Endometrial microvascular endothelial cells (primary cell): Measurements from ENCODE around the gene MEF2D. TPM values are rescaled to one million over a fixed set of nuclear protein-coding genes. Genes with fewer than 3 reads are reported as not detected.

Experiments used
- in situ Hi-C: cut with HindIII; loops from 2 replicates; pipeline ENCODE4 v1.10.0; 2017; ENCODE audit warnings: low sequenced_read_pairs, low pct_unique_long_range_greater_than_20kb; ENCODE audit errors: inconsistent ontology term
- total RNA-seq: library from RNA; depleted of rRNA; stranded (reverse); fragments of >200 nt; gene quantifications from one replicate; pipeline ENCODE4 v1.2.3, GENCODE V29; 2015; ENCODE audit errors: inconsistent ontology term

The MEF2D gene
- total RNA-seq, 1 donor from 2014 or later = 53.5 TPM

DNA sequence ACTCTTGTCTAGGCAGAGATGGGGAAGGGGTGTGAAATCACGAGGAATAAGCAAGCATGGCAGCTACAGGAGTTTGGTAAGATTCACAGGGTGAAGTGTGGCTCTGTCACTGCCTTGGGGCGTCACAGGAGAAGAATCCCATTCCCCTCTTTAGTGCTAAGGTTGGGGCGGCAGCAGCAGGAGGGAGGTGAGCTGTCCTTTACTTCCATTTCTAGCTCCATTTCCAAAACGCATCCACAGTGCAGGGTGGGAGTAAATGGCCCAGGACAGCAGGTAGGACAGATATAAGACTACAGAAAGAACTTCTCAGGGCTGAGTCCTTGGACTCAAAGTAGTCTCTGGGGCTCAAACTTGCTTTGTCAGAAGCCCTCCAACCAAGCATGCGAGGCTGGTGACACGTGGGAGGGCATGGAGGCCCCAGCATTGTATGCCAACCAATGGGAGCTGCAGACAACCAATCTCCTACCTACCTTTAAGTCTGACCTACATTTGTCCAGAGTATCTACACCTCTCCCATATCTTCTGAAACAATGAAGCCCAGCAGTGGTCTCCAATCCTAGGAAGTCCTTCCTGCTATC, 8.5 kb downstream of the MEF2D start:
- in situ Hi-C loops = no loop called here

DNA sequence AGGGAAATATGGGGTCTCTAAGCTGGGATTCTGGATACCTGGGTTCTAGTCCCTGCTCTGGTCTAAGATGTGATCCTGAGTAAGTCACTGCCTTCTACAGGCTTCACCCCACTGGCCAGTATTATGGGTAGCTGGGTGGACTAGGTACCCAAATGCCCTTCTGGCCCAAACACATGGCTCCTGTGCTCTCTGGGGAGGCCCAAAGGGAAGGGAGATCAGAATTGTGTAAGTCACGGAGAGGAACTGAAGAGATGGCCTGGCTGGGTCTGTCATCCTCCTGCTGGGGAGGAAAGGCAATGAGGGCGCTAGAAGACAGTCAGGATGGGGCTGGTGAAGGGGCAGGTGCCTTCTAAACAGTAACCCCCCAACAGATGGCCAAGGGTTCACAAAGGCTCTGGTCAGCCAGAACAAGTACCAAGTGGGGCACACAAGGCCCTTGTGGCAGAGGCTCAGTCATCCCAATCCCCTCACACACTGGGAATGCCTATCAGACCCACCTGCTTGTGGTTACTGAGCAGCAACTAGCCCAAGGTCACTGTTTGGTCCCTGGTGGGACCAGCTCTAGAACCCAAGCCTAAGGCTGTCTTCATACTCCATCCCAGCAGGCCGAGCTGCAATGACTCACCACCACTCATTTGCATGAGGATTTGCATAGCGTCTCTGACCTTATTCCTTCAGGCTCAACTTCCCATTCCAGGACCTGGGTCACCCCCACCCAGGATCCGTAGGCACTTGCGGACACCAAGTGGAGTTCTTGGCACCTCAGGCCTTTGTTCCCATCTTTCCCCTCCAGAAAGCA, 9.2 kb downstream of the MEF2D start:
- in situ Hi-C loops = no loop called here

DNA sequence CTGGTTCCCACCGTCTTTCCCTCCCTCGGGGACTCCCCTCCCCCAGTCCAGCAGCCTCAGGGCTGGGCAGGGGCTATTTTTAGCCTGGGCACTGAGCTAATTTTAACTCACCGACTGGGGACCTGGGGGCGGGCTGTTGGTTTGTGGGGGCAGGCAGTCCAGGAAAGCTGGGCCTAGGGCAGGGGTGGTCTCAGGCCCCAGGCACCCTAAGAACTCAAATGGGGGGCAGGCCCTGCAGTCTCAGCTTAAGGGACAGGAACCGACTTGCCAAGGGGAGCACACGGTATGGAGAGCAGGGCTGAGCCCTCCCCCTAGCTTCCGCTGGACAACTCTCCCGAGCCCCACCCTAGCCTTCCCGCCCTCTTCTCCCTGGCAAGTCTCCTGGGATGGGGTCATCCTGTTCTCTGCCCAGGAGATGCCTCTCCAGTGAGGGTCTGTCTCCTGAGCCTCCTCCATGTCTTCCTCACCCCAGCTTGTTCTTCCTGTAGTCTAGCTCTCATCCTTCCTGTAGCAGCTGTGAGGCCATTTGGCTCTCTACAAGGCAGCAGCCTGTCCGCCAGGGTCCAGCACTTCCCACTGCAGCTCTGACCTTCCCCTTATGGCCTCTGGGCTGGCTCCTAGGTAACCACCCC, 10.1 kb downstream of the MEF2D start:
- in situ Hi-C loops = no loop called here

DNA sequence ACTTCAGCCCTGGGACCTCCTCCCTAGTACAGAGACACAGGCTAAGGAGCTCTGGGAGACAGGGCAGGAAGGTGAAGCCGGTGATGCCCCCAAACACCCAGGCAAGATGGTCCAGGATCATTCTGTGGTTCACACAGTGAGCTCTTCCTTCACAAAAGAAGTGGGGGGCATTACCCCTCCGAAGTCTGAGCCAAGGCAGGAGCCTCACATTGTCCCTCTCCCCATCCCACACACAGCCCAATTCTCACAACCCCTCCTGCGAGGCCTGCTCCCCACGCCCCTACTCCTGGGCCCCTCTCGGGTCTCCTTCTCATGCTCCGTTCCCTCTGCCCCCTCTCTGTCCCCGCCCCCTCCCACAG, 10.7 kb downstream of the MEF2D start:
- in situ Hi-C loops = no loop called here

DNA sequence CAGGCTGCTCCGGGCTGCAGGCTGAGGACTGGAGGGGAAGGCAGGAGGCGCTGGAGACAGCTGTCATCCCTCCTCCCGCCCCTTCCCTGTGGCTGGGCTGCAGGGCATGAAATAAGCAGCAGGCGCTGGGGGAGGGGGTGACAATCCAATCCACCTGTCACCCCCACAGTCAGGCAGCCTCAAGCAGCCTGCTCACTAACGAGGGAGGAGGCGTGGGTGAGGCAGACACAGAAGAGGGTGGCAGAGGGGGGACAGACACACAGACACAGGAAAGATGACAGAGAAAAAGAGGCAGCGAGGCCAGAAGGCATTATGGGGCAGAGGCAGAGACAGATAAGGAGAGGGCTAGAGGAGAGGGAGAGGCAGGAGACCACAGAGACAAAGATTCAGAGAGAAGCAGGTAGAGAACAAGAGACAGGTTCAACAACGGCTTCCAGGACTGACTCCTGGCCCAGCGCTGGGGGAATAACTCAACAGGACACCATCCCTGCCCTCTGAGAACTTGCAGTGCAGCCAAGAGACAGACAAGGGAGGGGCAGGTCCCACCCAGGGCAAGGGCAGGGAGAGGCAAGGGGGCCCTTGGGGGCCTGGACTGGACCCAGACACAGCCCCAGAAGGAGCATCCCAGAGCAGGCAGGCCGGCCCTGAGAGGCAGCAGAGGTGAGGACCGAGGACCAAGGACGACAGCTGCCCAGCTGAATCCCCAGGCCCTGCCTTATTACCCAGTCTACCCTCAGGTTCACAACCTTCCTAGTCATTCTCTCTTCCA, 11.2 kb downstream of the MEF2D start:
- in situ Hi-C loops = no loop called here

DNA sequence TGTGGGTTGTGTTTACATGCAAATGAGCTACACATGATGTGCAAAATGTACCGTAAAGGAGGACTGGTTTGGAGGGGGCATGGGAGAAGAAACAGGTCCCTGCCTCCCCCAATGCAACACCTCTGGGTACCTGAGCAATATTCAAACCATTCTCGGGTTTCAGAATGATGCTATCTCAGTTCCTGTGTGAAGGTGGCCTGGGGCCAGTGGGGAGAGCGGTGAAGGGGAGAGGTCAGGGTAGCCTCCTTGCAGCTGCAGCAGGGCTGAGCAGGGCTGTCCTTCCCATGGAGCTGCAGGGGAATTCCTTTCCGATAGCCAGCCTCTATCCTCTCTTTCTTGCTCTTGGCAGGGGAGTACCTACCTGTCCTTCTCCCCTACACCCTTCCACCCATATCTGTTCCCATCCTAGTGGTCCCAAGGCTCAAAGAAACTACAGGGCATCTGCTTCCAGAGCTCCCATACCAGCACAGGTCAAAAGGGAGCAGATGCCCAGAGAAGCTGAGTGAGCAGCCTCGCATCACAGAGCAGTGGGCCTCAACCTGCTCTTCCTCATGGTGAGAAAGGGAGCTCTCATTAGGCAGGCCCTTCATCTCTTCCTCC, 11.9 kb downstream of the MEF2D start:
- in situ Hi-C loops = no loop called here

DNA sequence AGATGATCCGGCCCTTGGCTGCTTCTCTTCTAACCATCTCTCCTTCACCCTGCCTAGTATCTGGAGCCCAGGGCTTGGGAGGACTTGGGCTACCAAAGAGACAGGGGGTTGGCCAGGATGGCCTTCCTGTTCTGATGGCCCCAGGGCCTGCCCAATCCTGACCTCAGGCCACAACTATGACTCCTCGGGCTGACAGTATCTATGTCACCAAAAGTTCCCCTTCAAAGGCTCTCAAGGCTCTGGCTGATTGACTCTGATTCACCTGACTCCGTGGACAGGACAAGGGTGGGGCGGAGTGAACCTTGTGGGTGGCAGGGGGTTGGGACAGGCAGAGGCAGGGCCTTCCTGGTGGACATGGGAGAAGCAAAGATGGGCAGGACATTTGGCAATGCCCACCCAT, 12.7 kb downstream of the MEF2D start:
- in situ Hi-C loops = no loop called here

DNA sequence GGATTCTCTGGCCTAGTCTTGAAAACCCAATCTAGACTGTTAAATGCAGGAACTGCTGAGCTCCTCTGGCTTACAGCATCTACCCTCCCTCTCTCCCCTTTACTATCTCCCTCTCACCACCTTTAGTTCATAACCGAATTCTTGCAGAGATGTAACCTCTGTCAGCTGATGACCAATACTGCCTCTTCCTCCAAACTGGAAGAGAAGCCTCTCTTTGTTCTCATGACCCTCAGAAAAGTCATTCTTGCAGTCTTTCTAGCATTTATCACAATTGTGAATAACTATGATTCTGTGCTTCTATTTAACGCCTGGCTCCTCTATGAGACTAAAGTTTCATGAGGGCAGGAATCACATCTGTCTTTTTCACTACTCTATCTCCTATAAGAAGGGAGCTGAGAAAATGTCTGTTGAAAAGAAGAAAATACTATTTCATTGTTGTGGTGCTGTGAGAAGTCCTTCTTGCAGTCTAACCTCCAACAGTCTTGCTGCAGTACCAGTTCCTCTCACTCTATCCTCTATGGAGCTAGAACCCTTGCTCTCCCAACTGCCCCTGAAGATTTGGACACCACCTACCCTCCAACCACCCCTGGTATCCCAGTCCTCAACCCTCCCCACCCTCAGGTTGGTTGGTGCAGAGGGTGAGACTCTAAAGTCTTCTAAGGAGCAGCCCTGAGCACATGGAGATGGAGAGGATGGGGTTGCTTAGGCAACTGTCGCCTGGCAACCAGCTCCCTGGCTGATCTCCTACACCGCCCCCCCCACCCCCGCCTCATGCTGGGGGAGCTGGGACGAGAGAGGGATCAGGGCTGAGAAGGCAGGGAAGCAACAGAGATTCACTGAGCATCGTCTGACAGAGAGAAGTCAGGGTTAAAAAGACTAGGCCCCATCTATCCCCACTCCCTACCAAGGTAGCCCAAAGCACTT, 13.9 kb downstream of the MEF2D start:
- in situ Hi-C loops = no loop called here

DNA sequence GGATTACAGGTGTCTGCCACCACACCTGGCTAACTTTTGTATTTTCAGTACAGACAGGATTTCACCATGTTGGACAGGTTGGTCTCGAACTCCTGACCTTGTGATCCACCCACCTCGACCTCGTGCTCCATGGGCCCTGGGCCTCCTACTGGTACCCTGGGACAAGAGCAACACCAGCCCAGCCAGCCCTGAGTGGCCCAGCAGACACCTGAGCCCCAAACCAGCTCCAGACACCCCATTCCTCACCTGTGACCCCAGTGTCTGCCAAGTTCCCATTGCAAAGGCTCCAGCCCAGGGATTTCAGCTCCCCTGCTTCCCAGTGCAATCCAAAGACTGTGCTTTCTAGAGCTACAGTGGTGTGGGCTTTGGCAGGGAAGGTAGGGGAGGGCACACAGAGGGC, 14.6 kb downstream of the MEF2D start:
- in situ Hi-C loops = no loop called here

DNA sequence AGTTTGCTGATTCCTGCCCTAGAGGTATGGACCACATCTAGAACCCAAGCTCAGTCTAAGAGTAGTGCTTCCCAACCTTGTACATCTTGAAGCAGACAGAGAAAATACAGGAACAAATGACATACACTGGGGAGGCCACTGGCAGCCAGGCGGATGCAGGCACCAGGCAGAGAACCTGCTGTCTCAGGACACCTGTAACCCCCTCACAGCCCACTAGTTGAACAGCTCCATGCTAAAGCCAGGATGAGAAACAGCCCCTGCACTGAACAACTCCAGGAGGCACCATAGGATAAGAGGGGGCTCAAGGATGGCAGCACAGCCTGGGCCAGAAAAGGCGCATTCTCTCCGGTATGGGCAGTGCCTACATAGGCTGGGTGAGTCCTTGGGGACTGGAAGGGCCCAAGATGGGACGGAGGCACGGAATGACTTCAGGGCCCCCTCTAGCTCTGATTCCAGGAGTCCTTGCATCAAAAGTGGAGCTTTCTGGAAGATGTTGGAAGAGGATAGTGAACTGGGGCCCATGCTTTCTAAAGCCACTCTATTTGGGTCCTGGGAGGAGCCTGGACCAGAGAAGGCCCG, 16.0 kb downstream of the MEF2D start:
- in situ Hi-C loops = no loop called here

DNA sequence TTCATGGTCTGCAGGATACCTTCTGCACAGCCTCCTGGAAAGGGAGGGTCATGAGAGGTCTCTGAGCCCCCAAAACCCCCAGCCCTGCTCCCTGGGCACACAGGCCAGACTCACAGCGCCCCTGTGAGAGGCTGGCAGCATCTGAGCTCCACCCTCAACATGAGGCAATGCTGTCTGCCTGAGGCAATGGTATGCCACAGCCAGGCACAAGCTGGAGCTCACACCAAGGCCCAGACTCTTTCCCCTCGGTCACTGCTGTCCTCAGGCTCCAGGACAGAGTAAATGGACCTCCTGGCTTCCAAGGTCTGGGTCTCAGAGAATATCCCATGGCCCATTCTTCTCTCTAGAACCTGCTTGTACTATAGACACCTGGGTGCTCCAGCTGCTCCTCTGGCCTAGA, 17.2 kb downstream of the MEF2D start:
- in situ Hi-C loops = no loop called here

DNA sequence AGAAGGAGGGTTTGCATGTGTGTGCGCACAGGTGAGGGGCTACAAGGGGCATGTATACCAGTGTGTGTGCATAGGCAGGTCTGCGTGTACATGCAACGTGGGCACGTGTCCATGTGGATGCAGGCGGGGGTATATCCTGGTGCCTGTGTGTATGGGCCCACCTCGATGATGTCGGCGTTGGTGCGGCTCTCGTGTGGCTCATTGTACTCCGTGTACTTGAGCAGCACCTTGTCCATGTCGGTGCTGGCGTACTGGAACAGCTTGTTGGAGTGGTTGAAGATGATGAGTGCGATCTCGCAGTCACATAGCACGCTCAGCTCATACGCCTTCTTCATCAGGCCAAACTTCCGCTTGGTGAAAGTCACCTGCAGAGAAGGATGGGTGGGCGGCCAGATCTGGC, 18.3 kb downstream of the MEF2D start:
- in situ Hi-C loops = no loop called here

DNA sequence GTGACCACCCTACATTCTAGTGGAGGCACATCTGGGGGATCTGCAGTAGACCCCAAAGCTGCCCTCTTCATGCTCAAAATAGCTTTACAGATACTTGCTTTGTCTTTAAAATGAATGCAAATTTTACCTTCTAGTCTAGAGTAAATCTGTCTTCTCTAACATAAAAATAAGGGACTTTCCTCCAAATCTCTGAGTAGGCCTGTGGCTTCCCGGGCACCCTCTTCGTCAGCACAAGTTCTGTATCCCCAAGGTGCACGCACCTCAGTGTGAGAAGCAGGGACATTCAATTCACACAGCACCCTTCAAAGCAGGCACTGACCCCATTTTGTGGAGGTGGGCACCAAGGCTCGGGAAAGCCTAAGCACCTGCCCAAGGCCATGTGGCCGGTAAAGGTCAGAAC, 19.0 kb downstream of the MEF2D start:
- in situ Hi-C loops = no loop called here

DNA sequence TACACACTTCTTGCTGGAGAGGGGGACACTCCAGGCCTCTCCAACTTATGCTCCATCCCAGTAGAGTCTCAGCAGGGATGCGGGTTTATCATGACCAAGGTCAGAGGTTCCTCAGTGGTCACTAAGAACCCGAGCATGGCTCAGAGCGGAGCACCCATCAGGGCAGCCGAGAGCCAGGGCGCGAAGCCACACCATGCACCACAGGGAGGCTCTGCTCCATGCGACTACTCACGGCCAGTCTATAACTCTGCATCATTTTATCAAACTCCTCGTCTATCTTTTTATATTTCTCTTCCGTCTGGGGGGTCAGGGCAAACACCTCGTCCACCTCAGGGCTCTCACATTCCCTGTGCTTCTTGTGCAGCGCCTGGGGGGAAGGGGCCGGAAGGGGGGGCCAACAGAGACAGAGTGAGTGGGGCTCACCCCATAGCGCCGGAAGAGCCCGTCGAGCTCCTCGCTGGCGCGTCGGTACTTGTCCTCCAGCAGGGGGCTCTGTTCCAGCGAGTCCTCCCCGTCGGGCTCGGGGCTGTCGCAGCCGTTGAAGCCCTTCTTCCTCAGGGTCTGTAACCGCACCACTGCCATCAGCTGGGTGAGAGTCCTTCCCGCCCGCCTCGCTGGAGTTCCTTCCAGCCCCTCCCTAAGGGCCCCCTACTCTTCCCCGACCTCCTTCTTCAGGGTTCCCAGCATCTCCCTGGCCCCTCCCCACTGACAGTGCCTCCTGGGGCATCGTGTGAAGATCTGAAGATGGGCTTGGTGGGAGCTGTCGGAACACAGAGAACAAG, 20.0 kb downstream of the MEF2D start:
- in situ Hi-C loops = no loop called here

DNA sequence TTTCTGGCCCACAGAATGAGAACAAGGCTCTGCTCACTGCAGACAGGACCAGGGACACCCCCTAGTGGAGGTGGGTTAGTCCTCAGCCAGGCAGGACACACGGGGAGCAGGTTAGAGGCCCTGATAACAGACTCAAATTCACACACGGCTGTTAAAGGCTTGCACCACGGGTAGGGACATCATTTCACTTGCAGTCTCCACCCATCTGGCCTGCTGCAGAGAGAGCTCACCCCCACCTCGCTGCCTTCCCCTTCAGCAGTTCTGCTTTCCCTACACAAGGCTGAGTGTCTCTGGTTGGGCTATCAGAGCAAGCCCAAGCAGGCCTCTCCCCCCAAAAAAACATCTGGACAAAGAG, 20.6 kb downstream of the MEF2D start:
- in situ Hi-C loops = no loop called here

DNA sequence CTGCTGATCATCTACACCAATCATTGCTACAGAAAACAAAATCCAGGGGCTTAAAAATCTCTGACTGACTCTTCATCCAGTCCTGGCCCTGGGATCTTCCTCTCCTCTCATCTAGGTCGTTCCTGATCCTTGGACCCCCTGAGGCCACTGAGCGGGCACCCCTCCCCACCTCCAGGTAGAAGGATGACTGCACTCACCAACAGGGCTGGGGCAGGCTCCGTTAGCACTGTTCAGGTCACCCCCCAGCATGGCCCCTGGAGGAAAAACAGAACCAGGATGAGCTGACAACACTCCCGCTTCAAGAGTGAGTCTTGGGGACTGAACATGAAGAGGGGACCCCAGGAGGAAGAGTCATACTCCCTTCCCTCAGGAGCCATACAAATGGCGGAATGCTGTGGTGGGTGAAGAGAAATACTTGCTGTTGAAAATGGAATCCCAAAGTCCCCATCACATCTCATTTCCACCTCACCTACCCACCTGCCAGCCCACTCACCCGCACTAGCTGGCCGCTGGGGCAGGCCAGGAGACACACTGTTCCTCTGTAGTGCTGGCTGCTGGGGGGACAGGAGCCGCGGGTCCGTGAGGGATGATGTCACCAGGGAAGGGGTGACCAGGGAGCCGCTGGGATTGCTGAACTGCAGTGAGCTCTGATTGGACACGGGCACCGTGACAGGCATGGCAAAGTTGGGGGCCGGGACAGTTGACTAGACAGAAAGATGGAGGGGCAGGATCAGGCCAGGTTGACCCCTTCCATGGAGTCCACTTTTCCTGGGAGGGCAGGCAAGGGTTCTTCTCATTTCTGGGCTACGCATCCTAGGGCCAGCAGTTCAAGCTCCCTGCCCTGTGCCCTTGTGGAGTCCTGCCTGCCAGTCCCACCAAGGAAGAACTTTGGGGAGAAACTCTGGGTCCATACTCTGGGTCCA, 21.2 kb downstream of the MEF2D start:
- in situ Hi-C loops = no loop called here
